Mucosa of rectum (tissue), 2 donors: Measurements from ENCODE around the gene SMCO2.

Source experiments
- H3K27ac ChIP-seq, 2 donors: one replicate each; pipeline ENCODE4 v1.7.0; 2013; ENCODE audit warnings: inconsistent platforms in 2 of 2, low read depth in 2 of 2, low read length in 2 of 2
- H3K27me3 ChIP-seq, 2 donors: one replicate each; pipeline ENCODE4 v1.7.0; 2013; ENCODE audit warnings: low read length in 2 of 2; ENCODE audit not compliant: control insufficient read depth in 2 of 2, insufficient read depth in 2 of 2
- H3K36me3 ChIP-seq, 2 donors: one replicate each; pipeline ENCODE4 v1.7.0; 2013; ENCODE audit warnings: low read length in 2 of 2; ENCODE audit not compliant: control insufficient read depth in 2 of 2, insufficient read depth in 2 of 2
- H3K4me1 ChIP-seq, 2 donors: one replicate each; pipeline ENCODE4 v1.7.0; 2013; ENCODE audit warnings: low read length in 2 of 2, mild to moderate bottlenecking in 1 of 2; ENCODE audit not compliant: control insufficient read depth in 2 of 2, insufficient read depth in 2 of 2
- H3K4me3 ChIP-seq, 2 donors: one replicate each; pipeline ENCODE4 v1.7.0; 2013; ENCODE audit warnings: low read length in 2 of 2
- H3K9ac ChIP-seq, 2 donors: one replicate each; pipeline ENCODE4 v1.7.0; 2013; ENCODE audit warnings: low read length in 2 of 2, low read depth in 1 of 2, mild to moderate bottlenecking in 1 of 2
- H3K9me3 ChIP-seq, 2 donors: one replicate each; pipeline ENCODE4 v1.7.0; 2013; ENCODE audit warnings: low read length in 2 of 2; ENCODE audit not compliant: control insufficient read depth in 2 of 2
- donor health status: healthy.
- donor health status: Normal muscosa, but diverticular disease.

Gene SMCO2

GRCh38 chr12:27451036-27451825, 4.7 kb downstream of the SMCO2 start:
- Histone ChIP-seq H3K9ac (no peak overlapping the region), H3K27ac (no peak overlapping the region), H3K4me1 (peaks cover 0 to 6% of the 10 kb centered on the region in 2 donors), H3K4me3 (no peak overlapping the region), H3K9me3 (no peaks in the 10 kb centered on the region), H3K27me3 (no peaks in the 10 kb centered on the region), H3K36me3 (no peaks in the 10 kb centered on the region)

GRCh38 chr12:27453421-27453820, 6.9 kb downstream of the SMCO2 start:
- Histone ChIP-seq H3K27ac (no peak overlapping the region), H3K9me3 (no peaks in the 10 kb centered on the region), H3K36me3 (no peaks in the 10 kb centered on the region), H3K4me1 (peaks cover 0 to 6% of the 10 kb centered on the region in 2 donors), H3K27me3 (no peaks in the 10 kb centered on the region), H3K4me3 (no peak overlapping the region), H3K9ac (no peak overlapping the region)

GRCh38 chr12:27455589-27455988, 9.1 kb downstream of the SMCO2 start:
- Histone ChIP-seq H3K27ac (no peak overlapping the region), H3K9me3 (no peaks in the 10 kb centered on the region), H3K27me3 (no peaks in the 10 kb centered on the region), H3K4me1 (peaks cover 2 to 6% of the 10 kb centered on the region in 2 donors), H3K36me3 (no peaks in the 10 kb centered on the region), H3K4me3 (no peak overlapping the region), H3K9ac (no peak overlapping the region)

- no peak overlapping the region for H3K4me3 ChIP-seq
- no peak overlapping the region for H3K27ac ChIP-seq
- no peaks in the 10 kb centered on the region for H3K9me3 ChIP-seq
- no peaks in the 10 kb centered on the region for H3K36me3 ChIP-seq
- no peak overlapping the region for H3K9ac ChIP-seq
- peaks cover 6 to 9% of the 10 kb centered on the region in 2 donors for H3K4me1 ChIP-seq
- H3K27me3 ChIP-seq = no peaks in the 10 kb centered on the region
Observed at GRCh38 chr12:27456618-27457017, 10.1 kb downstream of the SMCO2 start.

- Histone ChIP-seq H3K36me3 (no peaks in the 10 kb centered on the region), H3K27me3 (no peaks in the 10 kb centered on the region), H3K9ac (no peak overlapping the region), H3K27ac (no peak overlapping the region), H3K4me3 (no peak overlapping the region), H3K4me1 (peaks cover 6 to 9% of the 10 kb centered on the region in 2 donors), H3K9me3 (no peaks in the 10 kb centered on the region)
Observed at GRCh38 chr12:27460471-27460978, 14.0 kb downstream of the SMCO2 start.

- Histone ChIP-seq H3K9ac (no peak overlapping the region), H3K4me1 (peaks cover 6 to 9% of the 10 kb centered on the region in 2 donors), H3K27me3 (no peaks in the 10 kb centered on the region), H3K36me3 (no peaks in the 10 kb centered on the region), H3K9me3 (no peaks in the 10 kb centered on the region), H3K4me3 (no peak overlapping the region), H3K27ac (no peak overlapping the region)
Observed at GRCh38 chr12:27462151-27462694, 15.7 kb downstream of the SMCO2 start.

- H3K4me3 ChIP-seq = no peak overlapping the region
- H3K27me3 ChIP-seq = no peaks in the 10 kb centered on the region
- H3K9me3 ChIP-seq = no peaks in the 10 kb centered on the region
- peaks cover 6 to 9% of the 10 kb centered on the region in 2 donors for H3K4me1 ChIP-seq
- H3K9ac ChIP-seq = no peak overlapping the region
- no peak overlapping the region for H3K27ac ChIP-seq
- no peaks in the 10 kb centered on the region for H3K36me3 ChIP-seq
Observed at GRCh38 chr12:27462851-27463250, 16.3 kb downstream of the SMCO2 start.

GRCh38 chr12:27463511-27464219, 17.1 kb downstream of the SMCO2 start:
- H3K27ac ChIP-seq = no peak overlapping the region
- H3K4me3 ChIP-seq = no peak overlapping the region
- no peaks in the 10 kb centered on the region for H3K9me3 ChIP-seq
- H3K4me1 ChIP-seq = peaks cover 8 to 9% of the 10 kb centered on the region in 2 donors
- no peaks in the 10 kb centered on the region for H3K27me3 ChIP-seq
- no peak overlapping the region for H3K9ac ChIP-seq
- no peaks in the 10 kb centered on the region for H3K36me3 ChIP-seq

GRCh38 chr12:27464220-27464554, 17.7 kb downstream of the SMCO2 start:
- H3K9ac ChIP-seq = no peak overlapping the region
- H3K36me3 ChIP-seq = no peaks in the 10 kb centered on the region
- H3K4me3 ChIP-seq = no peak overlapping the region
- H3K27ac ChIP-seq = no peak overlapping the region
- peaks cover 9% of the 10 kb centered on the region in 2 donors for H3K4me1 ChIP-seq
- H3K27me3 ChIP-seq = no peaks in the 10 kb centered on the region
- H3K9me3 ChIP-seq = no peaks in the 10 kb centered on the region

GRCh38 chr12:27467641-27468040, 21.1 kb downstream of the SMCO2 start:
- Histone ChIP-seq H3K4me1 (peaks cover 2 to 3% of the 10 kb centered on the region in 2 donors), H3K27ac (no peak overlapping the region), H3K9ac (no peak overlapping the region), H3K27me3 (no peaks in the 10 kb centered on the region), H3K9me3 (no peaks in the 10 kb centered on the region), H3K4me3 (no peak overlapping the region), H3K36me3 (no peaks in the 10 kb centered on the region)
